Measurements from ENCODE around the gene KIF3A.
"Not testable (repeated sequence)": the region's sequence is repeated elsewhere in the genome, so short reads cannot be mapped to it uniquely, and the experiment has no call there.

The KIF3A gene

DNA sequence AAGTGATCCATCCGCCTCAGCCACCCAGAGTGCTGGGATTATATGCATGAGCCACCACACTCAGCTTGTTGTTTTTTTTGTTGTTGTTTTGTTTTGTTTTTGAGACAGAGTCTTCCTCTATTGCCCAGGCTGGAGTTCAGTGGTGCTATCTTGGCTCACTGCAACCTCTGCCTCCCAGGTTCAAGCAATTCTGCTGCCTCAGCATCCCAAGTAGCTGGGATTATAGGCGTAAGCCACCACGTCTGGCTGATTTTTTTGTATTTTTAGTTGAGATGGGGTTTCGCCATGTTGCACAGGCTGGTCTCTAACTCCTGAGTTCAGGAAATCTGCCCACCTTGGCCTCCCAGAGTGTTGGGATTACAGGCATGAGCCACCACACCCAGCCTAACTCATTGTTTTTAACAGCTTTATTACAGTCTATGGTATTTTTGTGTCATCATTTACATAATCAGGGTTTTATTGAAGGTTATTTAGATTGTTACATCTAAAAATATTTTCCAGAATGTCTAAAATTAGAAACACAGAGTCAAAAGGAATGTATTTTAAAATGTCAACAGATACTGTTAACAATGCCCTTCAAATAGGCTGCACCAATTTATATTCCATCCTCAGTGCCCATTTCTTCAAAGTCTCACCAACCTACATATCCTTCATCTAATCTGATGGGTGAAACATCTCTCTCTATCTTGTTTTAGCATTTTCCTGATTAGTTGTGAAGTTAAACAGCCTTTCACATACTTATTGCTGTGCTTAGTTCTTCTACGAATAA lies 18.6 kb downstream of the KIF3A start:
- no peak for DNase-seq (ENCODE audit: low read depth in 3 of 3)

DNA sequence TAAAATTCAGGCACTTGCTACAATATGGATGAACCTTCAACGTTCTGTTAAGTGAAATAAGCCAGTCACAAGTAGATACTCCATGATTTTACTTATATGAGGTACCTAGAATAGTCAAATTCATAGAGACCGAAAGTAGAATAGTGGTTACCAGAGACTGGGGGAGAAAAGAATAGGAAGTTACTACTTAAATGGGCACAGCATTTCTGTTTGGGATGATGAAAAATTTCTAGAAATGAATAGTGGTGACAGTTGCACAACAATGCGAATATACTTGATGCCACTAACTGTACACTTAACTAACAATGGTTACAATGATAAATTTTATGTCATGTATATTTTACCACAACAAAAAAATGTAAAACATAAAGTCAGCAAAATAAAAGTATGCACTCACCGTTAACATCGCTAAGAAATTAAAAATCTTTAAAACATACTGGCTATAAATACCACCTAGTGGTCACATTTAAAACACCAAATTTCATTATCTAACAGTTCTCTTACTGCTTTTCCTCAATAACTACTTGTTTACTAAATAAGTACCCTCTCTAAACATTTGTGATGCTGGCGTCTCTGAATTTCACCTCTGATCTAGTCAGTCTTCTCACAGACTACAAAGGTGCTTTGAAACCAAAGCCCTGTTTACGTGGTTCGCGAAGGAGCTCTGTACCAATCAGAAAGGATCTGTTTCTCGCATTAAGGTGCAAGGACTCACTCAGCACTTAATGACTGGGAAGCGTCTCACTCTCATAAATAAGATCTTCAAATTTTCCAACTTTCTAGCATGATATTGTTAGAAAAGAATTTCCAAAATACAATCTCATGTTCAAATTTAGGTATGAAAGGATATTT lies 22.7 kb downstream of the KIF3A start:
- DNase-seq (ENCODE audit: low read depth in 3 of 3), result no peak

DNA sequence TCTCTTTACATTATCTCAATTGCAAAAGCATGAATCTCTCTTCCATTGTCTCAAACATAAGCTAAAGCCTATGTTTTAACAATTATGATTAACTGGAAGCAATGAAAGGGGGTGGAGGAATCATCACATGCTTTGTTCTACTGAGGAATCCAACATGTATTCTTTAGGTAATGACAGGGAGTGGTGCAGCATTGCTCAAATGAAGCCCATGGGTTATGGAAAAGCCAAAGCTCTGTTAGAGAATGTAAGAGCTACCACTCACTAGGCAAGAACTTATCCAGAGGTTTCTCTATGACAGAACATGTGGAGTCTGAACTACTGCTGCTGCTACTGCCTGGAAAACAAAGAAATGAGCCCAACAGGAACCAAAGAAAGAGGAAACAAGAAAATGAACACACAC lies 28.7 kb downstream of the KIF3A start:
- no peak for DNase-seq (ENCODE audit: low read depth in 3 of 3)

DNA sequence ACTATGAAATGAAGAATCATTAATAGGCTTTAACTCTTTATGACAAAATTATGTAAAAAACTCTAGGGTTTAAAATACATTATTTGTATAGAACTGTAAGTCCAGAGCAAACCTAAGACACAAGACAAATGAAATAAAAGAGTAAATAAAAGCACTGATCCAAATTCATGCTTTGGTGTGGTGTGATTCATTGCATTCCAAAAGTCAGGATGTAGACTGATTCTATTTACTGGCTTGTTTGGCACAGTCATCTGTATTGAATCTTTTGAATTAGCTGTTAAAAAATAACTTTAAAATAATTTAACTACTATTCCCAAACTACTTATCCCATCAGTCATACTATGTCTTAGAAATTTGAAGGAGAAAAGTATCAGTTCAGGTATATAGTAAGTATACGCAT lies 32.5 kb downstream of the KIF3A start:
- no peak for DNase-seq (ENCODE audit: low read depth in 3 of 3)

DNA sequence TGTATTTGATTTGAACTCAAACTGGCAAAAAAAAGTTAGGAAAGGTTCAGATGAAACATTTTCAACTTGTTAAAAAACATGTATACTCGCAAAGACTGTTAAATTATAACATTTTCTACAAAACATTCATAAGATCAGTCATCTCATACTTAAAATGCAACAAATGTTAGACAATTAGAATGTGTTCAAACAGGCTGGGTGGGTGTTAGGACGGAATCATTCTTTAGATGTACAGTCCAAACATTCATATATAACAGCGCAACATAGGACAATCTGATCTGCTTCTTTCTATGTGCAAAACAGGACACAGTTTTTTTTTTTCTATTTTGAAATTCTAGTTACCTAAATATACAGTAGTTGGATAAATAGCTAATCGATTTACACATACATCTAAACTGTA lies 41.4 kb downstream of the KIF3A start:
- no peak for DNase-seq (ENCODE audit: low read depth in 3 of 3)

DNA sequence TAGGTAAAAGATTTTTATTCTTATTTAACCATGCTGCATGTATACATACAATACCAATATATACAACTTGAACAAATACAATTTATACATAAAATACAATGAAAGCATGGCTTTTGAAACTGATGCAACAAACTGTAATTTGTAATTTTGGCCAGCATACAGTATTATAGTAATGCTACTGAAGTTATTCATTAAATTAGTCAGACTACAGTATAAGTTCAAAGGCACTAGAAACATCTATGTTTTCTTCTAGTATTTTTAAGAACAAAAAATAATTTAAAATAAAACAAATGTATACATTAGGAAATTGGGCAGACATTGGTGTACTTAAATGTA lies 44.7 kb downstream of the KIF3A start:
- no peak for DNase-seq (ENCODE audit: low read depth in 3 of 3)

DNA sequence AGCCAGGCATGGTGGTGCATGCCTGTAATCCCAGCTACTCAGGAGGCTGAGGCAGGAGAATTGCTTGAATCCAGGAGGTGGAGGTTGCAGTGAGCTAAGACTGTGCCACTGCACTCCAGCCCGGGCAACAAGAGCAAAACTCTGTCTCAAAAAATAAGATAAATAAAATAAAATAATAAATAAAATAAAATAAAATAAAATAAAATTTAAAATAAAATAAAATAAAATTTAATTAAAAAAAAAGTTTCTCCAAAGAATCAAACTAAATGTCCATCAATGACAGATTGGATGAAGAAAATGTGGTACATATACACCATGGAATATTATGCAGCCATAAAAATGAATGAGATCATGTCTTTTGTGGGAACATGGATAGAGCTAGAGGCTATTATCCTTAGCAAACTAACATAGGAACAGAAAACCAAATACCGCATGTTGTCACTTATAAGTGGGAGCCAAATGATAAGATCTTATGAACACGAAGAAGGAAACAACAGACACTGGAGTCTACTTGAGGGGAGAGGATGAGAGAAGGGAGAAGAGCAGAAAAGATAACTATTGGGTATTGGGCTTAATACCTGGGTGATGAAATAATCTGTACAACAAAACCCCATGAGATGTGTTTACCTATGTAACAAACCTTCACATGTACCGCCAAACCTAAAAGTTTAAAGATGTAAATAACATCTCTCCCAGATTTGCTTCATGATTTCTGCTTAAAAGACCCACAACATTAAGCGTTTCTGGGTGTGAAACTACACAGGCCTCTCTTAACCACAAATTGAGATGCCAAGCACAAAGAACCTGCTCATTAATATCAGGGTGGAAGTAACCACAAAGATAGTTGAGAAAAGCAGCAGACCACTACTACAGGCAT lies 45.4 kb downstream of the KIF3A start:
- DNase-seq (ENCODE audit: low read depth in 3 of 3), result not testable (repeated sequence)

DNA sequence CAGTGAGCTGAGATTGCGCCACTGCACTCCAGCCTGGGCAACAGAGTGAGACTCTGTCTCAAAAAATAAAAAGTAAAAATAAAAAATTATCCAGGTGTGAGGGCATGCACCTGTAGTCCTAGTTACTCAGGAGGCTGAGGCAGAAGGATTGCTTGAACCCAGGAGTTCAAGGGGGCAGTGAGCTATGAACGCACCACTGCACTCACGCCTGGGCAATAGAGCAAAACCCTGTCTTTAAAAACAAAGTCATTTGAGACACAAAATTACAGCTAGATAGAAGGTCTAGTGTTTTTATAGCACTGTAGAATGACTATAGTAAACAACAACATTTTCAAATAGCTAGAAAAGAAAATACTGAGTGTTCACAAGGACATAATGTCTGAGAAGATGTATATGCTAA lies 47.2 kb downstream of the KIF3A start:
- DNase-seq (ENCODE audit: low read depth in 3 of 3), result no peak

DNA sequence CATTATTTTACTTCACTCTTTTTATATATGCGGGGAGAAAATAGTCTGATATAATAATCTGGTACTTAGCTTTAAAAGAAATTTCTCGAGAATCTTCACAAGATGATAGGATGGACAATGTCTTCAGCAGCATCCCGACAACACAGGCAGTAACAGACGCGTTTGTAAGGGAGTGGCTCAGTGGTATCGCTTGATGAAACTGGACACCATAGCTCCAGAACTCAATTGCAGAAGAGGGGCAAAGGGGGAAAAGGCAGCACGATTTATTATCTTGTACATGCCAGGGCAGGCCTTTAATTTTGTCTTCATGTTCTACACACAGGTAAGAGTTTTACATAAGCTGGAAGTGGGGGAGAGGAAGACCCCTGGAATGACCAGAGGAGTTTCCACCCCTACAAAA lies 47.8 kb downstream of the KIF3A start:
- no peak for DNase-seq (ENCODE audit: low read depth in 3 of 3)

DNA sequence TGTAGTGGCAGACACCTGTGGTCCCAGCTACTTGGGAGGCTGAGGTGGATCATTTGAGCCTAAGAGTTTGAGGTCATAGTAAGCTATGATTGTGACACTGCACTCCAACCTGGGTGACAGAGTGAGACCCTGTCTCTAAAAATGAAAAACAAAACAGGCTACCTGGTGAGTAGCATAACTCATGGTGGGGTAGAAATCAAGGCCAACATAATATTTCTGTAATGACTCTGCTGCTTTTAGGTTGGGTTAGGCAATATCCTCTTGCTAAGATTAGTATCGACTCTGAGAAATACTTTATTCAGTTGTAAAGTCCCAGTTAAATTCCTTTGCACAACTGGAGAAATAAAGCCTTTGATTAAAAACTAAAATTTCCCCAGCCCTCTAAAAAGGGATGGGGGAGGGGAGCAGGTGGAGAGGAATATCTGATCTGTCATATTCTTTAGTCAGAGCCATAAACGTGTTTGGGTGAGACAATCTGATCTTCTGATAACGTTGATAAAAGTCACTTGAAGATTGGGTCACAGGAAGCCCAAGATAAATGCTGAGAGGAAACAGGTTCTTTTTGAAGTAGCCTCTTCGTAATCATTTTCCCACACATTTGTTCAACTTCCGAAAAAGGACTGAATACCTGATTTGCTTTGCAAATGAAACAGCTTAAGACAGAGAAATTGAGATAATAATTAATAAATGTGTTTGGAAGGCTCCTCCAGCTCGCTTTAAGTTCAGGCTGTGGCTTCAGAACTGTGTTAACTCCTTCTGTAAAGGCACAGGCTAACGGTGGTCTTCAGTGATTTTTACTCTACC lies 48.6 kb downstream of the KIF3A start:
- DNase-seq (ENCODE audit: low read depth in 3 of 3), result no peak

DNA sequence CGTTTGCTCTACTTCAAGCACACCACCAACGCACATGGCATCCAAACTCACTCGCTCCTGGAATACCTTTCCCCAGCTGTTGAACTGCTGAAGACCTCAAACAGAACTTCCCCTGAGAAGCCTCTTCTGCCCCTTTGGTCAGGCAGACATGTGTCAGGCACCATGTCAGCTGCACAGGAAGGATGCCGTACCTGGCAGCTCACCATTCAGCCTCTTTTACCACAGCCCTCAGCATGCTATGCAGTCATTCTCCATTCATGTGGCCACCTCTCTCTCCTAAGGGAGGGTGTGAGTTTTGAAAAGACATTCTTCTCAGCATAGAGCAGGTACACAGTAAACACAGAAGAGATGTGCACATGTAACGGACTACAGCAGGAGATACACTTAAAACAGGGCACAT lies 49.4 kb downstream of the KIF3A start:
- no peak for DNase-seq (ENCODE audit: low read depth in 3 of 3)

DNA sequence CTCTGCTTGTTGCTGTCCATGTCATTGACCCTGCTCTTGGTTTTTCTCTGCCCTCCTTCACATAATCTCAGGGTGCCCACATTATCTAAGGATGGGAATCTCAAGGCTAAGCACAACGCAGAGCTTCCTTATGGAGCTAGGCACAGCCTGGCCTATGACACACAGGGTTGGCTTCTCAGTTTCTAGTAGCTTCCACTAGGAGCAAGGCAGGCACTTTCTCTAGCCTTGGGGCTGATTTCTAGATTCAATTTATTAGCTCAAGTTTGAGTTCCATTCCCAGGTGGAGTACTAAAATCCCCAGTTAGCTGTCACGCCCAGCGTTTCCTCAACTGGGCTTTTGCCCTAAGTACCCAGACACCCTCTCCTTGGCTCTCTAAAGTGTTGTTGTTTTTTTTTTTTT lies 51.2 kb downstream of the KIF3A start:
- no peak for DNase-seq (ENCODE audit: low read depth in 3 of 3)

DNA sequence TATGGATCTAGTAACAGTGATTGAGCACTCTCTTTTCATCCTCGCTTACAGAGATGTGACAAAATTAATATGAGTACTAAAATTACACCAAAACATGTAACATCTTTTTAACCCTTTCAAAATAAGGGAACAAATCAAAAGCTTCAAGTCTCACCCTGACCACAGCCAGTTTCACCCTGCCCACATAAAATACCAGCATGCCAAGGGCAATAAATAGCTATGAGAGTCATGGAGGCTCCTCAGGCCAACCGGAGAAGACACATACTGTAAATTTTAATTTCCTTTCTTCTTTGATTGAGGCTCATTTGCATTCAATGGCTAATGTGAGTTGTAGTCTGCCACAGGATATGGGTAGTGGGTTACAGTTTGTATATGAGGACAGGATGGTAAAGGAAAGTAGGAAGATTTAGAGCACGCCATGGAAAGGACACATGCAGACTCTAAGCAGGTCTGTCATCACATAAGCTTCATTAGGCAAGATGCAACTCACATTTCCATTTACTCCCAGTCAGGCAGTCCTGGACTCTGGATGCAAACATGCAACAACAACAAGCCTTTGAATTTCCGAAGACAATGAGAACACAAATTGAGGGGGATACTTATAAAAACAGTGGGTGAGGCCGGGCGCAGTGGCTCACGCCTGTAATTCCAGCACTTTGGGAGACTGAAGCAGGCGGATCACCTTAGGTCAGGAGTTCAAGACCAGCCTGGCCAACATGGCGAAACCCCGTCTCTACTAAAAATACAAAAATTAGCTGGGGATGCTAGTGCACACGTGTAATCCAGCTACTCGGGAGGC lies 52.2 kb downstream of the KIF3A start:
- no peak for DNase-seq (ENCODE audit: low read depth in 3 of 3)

DNA sequence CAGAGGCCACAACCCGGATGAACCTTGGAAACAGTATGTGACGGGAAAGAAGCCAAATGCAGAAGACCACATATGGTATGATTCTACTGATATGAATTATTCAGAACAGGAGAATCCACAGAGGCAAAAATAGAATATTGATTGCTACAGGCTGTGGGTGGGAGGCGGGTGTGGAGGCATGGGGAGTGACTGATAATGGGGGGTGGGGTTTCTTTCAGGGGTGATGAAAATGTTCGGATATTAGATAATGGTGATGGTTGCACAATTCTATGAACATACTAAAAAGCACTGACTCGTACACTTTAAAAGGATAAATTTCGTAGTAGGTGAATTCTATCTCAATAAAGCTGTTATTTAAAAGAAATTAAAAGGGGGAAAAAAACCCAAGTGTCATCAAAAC lies 52.9 kb downstream of the KIF3A start:
- no peak for DNase-seq (ENCODE audit: low read depth in 3 of 3)

DNA sequence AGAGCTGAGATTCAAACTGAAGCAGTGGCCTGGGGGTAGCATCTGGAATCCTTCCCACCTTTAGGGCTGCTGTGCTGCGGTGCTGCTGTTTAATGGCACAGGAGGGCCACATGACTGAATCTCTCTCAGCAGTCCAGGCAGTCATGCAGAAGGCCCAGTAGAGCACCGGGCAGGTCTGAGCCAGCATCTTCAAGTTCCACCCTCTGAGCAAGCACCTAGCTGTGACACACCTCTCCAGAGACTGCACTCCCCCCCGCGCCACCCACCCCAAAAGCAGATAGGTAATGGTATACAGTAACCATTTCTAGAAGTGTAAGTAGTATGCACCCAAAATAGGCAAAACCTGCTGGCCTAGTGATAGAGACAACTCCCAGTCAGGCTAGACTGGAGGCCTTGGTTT lies 55.4 kb downstream of the KIF3A start:
- DNase-seq (ENCODE audit: low read depth in 3 of 3), result no peak

DNA sequence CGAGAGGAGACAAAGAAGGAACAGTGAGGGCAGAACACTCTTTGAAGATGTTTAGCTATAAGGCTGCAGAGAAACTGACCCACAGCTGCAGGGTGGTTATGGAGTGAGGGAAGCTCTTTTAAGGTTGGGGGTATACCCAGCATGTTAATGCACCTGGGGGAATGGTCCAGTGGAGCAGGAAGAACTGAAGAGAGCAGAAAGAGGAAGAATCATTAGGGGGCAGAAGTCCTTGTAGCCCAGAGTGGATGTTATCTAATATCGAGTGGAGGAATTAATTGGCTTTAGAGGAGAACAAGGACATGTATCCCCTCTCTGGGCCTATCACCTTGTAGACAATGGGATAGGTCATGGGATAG lies 55.9 kb downstream of the KIF3A start:
- no peak for DNase-seq (ENCODE audit: low read depth in 3 of 3)

DNA sequence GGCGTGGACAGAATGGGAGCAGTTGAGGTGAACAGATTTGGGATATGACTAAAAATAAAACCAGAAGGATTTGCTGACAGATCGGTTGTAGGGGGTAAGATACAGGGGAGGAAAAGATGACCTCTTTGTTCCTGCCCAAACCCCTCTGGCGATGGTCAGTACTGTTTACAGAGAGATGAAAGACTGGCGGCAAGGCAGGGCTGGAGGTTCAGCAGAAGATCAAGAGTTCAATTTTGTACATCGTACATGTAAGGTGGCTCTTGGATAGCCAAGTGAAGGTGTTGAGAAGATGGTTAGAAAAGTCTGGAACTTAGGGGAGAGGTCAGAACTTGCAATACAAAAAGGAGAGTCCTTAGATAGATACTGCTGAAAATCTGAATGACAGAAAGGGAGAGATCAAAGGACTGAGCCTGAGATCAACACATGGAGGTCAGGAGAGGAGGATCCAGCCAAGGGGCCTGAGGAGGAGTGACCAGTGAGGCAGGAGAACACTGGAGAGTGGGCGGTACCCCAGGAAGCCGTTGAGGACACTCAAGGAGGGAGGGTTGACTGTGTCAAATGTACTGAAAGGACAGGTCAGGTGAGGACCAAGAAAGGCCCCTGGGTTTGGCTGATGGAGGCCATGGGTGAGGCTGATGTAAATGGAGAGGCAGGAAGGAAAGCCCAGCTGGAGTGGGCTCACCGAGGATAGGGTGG lies 56.4 kb downstream of the KIF3A start:
- no peak for DNase-seq (ENCODE audit: low read depth in 3 of 3)

DNA sequence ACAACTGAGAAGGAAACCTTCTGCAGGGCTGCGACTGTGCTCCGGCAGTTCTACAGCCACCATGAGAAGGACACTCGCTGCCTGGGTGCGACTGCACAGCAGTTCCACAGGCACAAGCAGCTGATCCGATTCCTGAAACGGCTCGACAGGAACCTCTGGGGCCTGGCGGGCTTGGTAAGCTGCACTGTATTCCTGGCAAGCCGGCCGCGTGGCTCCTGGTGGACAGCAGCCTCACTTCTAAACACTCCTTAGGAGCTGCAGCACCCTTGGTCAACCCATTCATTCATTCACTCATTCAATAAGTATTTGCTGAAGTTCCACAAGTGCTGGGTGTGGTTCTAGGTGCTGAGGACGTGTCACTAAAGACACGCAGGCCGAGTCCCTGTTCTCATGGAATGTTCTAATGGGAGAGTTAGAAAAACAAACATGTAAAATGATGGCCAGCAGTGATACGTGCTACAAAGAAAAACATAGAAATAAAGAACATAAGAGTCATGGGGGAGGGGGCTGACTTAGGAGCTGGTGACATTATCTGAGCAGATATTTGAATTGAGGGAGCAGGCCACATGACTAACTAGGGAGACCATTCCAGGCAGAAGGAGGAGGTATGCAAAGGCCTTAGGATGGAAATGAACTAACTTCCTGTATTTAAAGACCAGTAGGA lies 57.5 kb downstream of the KIF3A start:
- no peak for DNase-seq (ENCODE audit: low read depth in 3 of 3)

DNA sequence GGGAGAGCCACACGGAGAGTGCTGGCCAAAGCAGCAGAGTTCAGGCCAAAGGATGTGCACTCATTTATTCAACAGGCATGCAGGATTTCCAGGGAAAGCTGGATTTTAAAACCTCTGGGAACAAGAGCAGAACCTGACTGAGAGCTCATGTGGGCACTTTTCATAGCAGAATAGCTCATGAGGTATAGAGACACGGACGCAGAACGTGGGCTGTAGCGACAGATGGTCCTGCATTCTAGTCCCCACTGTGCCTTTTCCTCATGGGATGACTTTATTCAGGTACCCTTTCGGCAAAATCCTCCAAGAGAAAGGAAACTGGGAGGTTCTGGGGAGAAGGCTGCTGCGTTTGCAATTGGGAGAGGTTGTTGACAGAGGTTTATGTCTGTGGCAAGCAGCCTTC lies 58.2 kb downstream of the KIF3A start:
- no peak for DNase-seq (ENCODE audit: low read depth in 3 of 3)

DNA sequence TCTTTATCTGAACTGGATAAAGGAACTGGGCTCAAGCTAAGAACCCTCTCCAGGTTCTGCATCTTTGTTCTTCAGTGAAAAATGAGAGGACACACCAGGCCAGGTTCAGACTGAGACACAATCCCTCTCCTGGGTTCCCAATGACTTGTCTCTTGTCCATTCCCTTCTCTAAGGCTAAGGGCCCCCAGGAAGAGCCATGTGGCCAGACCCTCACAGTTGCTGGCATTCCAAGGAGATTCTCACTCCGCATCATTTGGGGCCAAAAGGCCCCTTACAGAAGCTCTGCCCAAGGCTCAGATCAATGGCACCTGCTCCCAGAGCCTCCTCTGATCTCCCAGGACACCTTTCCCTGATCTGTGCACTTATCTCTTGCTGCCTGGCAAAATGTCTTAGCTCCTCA lies 58.6 kb downstream of the KIF3A start:
- DNase-seq (ENCODE audit: low read depth in 3 of 3), result no peak

Measured in stimulated activated CD4-positive, alpha-beta T cell treated with anti-CD3 and anti-CD28 coated beads, TNF-alpha, amount 100 ng/mL, for 24 hours (primary cell).